ENCODE data around the gene PROX2.

- no peak for TF ChIP-seq EP300 (IDR thresholded peaks at IDR 0.05)
- TF ChIP-seq CTCF (IDR thresholded peaks at IDR 0.05): no peak
- TF ChIP-seq POLR2AphosphoS5 (IDR thresholded peaks at IDR 0.05): no peak
- TF ChIP-seq POLR2A (IDR thresholded peaks at IDR 0.05): no peak
These were observed 16.8 kb upstream of the PROX2 start for GRCh38 chr14:74892745-74893144.
